Fibroblast of gingiva (primary cell): ENCODE measurements around the gene DISP3.

ENCODE experiments used
- DNase-seq: peaks from one replicate; pipeline ENCODE4 v3.0.0-alpha.2; 2011; ENCODE audit warnings: low read depth

Gene DISP3

DNA sequence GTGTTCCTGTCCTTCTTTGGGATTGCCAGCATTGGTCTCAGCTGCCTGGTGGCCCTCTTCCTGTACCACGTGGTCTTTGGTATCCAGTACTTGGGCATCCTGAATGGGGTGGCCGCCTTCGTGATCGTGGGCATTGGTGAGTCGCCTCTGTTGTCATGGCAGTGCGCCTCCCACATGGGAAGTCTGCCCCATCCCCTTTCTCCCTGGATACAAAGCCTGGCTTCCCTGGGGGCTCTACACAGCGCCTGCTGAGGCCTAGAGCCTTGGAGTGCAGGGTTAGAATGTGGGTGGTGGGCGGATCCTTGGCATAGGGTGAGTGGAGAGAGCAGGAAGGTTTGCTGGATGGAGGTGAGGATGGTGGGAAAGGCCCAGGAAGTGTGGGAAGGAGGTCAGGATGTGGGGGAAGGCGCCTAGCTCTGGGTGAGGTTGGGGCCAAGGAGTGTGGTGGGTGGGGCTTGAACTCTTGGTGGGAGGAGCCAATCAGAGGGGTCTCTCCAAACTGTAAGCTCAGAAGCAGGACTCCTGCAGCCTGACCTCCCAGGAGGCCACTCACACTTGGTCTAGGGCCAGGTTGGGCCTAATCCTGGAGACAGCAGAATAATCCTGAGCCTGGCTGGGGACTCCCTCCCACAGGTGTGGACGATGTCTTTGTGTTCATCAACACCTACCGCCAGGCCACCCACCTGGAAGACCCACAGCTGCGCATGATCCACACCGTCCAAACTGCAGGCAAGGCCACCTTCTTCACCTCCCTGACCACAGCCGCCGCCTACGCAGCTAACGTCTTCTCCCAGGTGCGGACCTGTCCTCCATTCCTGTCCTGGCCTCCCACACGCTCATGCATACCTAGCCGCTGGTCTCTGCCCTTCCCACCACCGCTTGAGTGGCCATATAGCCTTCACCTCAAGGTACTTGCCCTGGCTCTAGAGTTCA, 36.7 kb downstream of the DISP3 start:
- DNase-seq: no peak

DNA sequence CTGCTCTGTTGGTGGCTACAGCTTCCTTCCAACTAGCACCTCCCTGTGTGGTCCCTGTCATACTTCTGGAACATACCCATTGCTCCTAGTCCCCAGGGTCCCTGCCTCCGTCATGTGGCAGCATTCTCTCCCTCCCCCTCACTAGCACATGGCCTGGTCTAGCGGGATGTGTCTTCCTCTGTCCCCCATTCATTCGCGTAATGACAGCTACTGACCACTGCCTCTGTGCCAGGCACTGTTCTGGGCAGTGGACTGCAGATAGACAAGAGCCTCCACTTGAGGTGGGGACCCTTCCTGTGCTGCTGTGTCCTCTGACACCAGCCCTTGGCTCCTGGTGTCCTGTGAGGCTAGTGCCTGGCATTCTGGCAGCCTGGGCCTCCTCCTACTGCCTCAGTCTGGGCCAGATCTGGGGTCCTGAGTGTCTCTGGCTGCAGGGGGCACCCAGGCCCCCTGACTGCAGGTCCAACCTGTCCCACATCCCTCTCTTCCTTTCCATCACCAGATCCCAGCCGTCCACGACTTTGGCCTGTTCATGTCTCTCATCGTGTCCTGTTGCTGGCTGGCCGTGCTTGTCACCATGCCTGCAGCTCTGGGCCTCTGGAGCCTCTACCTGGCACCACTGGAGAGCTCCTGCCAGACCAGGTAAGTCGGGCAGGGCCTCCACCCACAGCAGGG, 38.1 kb downstream of the DISP3 start:
- no peak for DNase-seq

DNA sequence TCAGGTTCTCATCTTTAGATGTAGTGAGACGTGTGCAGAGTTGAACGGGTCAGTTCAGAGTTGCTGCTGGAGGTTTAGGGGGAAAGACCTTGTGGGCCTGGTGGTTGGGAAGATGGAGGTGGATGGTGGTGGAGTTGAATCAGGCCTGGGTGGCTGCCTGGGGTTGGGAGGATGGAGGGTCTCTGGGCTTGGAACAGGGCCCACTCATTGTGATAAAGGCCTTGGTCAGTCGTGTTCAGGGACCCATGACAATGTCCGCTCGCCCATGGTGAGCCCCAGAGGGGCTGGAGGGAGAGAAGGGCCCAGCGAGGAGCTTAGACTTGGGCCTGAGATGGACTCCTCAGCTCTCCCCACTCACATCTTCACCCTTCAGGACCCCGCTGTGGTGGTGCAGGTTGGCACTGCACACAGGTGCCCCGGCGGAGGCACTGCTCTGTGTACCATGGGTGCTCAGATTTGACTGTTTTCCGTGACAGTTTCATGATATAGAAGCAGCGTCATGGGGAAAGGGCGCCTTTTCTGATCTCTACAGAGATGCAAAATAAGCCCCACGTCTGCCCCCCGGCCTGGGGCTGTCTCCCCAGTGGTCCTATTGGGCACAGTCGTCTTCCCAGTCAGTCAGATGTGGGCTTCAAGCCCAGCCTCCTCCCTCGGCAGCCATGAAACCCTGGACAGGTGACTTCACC, 39.2 kb downstream of the DISP3 start:
- no peak for DNase-seq

DNA sequence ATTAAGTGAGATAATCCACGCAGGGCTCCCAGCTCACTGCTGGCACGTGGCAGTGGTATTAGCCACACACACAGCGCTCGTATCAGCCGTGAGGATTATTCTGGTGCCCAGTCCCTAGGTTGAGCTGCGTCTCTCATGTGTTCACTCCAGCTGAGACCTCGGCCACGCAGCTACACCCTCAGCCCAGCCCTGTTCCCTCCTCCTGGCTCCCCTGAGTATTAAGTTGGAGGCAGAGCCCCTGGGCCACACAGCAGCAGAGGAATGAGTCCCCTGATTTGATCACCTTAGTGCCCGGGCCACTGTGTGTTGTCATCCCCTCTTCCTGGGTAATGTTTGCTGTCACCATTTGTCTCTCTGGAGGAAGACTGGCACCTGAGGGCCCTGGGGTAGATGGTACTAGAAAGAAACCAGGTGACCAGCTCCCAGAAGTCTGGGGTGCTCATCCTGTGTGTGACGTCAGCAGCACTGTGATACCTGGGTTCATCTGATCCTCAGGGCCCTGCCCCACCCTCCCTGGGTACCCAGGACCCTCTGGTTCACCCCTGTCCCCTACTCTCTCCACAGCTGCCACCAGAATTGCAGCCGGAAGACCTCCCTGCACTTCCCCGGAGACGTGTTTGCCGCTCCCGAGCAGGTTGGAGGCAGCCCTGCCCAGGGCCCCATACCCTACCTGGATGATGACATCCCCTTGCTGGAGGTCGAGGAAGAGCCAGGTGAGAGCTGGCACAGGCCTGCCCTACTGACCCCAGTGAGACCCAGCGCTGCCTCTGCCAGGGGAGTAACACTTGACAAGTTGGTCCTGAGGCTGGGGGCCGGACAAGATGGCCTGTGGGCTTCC, 40.1 kb downstream of the DISP3 start:
- no peak for DNase-seq

DNA sequence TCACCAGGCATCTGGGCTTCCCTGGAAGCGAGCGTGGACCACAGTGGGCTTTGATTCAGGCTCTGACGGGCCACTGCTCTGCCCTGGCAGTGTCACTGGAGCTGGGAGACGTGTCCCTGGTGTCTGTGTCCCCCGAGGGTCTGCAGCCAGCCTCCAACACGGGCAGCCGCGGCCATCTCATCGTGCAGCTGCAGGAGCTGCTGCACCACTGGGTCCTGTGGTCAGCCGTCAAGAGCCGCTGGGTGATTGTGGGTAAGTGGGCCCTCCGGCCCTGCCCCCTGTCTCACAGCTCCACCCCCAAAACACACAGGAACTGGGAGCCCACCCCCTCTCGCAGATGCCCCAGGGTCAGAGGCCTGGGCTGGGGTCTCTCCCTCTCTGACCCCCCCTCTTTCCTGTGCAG, 40.7 kb downstream of the DISP3 start:
- DNase-seq: no peak

DNA sequence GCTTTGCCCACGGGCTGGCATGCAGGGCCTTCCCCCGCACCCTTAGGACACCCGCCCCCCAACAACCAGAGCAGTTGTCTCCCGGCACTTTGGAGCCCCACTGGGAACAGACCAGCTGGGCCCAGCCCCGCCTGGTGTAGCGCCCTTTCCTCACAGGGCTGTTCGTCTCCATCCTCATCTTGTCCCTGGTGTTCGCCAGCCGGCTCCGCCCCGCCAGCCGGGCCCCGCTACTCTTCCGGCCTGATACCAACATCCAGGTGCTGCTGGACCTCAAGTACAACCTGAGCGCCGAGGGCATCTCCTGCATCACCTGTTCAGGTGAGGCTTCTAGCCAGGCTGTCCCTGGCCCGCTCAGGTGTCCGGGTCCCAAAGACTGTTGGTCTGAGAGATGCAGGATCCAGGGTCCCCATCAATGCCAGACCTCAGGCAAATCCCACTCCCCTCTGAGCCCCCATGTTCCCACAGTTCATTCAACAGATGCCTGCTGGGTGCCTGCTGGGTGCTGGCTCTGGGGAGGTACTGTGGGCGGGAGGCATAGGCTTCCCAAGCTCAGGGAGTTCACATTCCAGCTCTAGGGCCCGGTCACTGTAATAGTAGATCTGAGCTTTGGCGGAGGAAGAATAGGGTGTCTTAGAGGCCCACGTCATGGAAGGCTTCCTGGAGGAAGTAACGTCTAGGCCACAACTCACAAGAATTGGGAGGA, 41.7 kb downstream of the DISP3 start:
- DNase-seq: no peak

DNA sequence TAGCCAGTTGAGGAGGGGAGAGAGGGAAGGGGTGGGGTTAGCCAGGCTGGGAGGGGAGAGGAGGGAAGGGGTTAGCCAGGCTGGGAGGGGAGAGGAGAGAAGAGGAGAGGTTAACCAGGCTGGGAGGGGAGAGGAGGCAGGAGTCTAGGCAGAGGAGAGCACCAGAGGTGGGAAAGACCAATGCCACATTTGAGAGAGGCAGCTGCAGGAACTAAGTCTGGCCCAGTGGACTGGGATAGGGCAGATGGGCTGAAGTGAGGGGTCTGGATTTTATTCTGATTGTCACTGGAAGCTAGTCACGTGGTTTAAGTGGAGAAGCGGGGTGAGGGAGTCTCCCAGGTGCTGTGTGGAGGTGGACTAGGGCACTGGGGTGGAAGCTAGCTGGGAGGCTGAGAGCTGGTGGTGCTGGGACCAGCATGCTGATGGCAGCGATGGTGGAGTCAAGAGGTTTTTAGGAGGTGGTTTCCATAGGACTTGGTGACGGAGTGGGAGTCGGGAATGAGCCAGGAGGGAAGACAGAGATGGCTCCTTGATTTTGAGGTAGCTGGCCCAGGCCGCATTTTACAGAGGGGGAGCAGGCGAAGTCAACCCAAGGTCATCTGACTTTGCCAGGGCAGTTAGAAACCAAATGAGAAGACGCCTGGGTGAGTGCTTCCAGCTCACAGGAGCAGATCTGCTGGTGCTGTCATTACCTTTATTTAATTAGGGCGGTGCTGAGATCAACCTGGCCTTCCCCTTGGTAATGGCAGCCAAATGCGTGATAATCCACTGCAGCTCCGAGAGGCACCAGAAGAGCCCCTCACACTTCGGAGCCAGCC, 42.8 kb downstream of the DISP3 start:
- DNase-seq: no peak

DNA sequence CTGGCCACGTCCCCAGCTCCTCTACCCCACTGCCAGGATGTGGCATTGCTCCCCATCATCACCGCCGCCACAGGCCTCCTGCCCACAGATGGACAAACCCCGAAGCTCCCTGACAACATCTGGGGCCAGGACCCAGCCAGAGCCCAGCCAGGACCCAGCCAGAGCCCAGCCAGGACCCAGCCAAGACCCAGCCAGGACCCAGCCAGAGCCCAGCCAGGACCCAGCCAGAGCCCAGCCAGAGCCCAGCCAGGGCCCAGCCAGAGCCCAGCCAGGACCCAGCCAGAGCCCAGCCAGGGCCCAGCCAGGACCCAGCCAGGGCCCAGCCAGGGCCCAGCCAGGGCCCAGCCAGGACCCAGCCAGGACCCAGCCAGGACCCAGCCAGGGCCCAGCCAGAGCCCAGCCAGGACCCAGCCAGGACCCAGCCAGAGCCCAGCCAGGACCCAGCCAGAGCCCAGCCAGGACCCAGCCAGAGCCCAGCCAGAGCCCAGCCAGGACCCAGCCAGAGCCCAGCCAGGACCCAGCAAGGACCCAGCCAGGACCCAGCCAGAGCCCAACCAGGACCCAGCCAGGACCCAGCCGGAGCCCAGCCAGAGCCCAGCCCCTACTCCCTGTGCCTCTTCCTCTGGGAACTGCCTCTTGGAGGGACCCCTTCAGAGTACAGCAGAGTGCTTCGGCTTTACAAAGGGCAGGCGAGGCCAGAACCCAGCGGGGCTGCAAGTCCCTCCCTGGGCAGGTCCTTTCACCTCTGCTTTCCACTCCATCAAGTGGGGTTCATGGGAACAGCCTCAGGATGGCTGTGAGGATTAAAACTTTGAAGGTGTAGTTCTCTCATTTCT, 43.7 kb downstream of the DISP3 start:
- DNase-seq: no peak

DNA sequence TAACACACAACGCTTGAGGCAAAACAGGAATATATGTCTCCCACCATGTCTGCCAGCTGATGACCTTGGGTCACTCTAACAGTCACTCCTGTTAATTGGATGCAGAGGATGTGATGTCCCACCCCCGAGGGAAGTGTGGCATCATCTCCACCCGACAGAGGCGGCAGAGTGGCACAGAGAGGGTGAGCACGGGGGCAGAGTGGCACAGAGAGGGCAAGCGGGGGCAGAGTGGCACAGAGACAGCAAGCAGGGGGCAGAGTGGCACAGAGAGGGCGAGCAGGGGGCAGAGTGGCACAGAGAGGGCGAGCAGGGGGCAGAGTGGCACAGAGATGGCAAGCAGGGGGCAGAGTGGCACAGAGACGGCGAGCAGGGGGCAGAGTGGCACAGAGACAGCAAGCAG, 44.3 kb downstream of the DISP3 start:
- no peak for DNase-seq

DNA sequence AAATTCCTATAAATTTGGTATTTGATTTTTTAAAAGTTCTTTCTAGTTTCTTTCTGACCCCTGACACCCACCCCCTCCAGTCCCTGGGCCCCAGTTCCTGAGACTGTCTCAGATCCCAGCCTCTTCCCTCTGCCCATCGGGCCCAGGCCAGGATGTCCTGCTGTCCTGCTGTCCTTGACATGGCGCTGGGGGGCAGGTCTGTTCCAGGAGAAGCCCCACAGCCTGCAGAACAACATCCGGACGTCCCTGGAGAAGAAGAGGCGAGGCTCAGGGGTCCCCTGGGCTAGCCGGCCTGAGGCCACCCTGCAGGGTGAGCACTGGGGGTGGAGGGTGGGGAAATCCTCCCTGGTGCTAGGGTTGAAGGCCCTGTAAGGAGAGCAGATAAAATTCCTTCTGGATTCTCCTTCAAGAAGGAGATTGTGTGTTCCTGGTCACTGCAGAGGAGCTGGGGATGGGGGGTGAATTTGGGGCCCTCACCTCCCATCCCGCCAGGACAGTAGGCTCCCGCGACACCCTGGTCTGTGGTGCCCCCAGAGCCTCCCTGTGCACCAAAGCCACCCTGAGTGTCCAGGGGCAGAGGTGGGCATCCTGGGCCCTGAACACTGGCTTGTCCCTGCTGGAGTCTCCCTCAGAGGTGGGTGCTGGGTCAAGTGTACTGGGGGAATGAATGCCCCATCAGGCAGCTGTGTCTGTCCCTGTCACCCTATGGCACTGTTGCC, 45.0 kb downstream of the DISP3 start:
- DNase-seq: no peak

DNA sequence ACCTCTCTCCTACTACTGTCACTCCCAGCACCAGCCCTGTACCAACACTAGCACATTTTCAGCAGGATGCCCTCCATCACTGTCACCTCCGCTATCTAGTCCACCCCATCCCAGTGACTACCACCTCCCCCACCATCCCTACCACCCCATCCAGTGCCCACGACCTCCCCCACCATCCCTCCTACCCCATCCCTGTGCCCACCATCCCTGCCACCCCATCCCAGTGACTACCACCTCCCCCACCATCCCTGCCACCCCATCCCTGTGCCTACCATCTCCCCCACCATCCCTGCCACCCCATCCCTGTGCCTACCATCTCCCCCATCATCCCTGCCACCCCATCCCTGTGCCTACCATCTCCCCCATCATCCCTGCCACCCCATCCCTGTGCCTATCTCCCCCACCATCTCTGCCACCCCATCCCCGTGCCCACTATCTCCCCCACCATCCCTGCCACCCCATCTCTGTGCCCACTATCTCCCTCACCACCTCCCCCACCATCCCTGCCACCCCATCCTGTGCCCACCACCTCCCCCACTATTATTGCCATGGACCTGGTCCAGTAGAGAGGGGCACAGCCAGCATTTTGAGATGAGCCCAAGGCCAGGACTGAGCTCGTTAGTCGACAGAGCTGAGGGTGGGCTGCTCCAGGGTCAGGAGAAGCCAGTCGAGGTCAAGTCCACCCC, 45.7 kb downstream of the DISP3 start:
- no peak for DNase-seq

DNA sequence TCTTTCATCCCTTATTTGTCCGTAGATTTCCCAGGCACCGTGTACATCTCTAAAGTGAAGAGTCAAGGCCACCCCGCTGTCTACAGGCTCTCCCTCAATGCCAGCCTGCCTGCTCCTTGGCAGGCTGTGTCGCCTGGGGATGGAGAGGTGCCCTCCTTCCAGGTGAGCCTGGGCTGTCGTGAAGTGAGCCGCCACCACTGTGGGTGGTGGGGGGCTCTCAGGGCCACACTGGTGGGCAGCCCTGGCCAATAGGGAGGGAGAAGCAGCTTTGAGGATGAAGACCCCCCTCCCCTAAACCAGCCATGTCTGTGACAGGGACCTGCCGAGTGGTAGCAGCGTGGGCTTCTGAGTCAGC, 46.2 kb downstream of the DISP3 start:
- no peak for DNase-seq

DNA sequence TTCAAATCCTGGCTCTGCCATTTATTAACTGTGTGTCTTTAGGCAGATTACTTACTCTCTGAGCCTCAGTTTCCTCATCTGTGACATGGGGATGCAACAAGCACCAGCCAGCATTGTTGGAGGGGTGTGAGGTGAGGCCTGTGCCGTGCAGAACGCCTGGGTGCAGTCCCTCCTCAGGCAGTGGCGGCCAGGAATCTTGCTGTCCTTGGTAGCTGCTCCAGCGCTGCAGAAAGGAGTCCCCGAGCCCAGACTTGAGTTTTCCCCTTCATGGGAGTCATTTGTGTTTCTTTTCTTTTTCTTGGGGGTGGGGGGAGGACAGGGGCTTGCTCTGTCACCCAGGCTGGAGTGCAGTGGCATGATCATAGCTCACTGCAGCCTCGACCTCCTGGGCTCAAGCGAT, 46.6 kb downstream of the DISP3 start:
- DNase-seq: no peak

DNA sequence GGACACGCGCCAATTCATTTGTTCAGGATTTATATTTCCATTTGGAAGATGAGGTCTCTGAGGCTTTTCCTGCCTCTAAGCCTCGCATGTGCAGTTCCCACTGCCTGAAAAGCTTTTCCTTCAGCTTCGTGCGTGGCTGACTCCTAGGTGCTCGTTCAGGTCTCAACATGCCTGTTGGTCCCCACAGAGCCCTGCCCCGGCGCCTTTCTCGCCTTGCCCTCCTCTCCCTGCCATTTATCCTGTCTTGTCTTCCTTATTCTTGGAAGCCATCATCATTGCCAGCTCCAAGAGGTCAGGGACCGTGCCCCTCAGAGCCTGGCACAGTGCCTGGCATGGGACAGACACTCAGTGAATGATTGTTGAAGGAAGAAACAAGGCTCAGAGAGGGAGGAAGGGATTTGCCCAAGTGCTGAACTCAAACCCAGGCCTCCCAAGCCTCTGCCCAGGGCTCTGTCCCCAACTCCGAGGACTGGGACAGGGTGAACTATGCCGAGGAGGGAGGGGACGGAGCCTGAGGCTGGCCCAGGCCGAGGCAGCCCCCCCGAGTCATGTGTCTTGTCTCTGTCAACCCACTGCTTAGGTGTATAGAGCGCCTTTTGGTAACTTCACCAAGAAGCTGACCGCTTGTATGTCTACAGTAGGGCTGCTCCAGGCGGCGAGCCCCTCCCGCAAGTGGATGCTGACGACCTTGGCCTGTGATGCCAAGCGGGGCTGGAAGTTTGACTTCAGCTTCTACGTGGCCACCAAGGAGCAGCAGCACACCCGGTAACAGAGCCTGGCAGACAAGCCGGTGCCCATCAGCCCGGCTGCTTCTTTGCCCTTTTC, 47.3 kb downstream of the DISP3 start:
- DNase-seq: no peak

DNA sequence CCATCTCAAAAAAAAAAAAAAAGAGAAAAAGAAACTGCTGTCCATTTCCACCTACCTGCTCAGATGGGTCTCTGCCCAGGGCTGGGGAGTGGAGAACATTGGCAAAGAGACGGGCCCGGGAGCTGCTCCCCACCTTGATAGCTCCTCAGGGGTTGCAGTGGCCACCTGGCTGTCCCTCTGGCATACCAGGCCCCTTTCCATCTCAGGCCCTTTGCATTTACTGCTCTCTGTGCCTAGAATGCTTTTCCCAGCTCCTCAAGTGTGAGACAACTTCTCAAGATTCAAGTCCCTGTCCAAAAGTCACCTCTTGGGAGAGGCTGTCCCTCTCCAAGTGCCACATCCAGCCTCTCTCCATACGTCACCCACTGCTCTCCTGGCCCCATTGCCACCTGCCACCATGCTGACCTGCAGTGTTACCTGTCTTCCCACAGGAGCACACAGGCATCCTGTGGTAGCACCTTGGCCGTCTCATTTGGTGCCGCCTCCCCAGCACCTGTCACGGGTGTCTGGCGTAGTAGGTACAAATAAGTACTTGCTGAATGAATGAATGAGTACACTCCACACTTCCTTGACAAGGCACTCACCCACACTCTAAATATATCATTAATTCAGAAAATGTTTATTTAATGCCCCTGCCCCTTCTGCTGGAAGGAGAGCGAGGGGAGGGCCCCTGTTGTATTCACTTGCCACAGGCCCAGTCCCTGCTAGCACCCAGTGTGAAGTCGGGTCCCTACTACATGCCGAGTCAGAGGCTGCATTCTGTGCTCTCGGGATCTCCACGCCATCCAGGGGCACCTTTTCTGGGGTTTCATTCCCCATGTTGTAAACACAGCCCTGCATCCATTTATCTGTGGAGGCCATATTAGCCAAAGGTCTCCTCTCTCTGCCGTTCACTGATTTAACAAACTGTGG, 48.8 kb downstream of the DISP3 start:
- no peak for DNase-seq

DNA sequence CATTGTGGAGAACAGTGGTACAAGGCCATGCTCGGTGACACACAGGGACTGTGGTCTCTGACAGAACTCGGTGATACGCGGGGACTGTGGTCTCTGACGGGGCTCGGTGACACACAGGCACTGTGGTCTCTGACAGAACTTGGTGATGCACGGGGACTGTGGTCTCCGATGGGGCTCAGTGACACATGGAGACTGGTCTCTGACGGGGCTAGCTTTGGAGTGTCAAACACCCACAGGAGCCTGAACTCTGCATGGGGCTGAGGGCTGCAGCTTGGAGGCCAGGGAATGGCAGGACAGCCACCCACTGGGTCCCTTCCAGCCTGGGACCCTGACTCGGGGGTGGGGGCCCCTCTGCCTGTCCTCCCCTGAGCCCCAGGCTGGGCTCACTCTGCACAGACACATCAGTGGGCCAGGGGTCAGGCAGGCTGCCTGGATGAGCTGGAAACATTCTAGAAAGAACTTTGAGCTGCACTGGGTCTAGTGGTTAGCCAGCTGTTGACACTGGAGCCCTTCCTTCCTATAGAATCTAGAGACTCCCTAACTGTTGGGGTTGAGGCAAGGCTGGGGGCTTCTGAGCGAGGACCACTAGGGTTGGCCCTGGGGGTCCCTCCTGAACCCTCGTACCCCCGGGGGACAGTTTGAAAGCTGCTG, 49.8 kb downstream of the DISP3 start:
- no peak for DNase-seq
